B cell (primary cell): ENCODE measurements around the gene JAKMIP2. TPM values are rescaled to one million over a fixed set of nuclear protein-coding genes. Genes with fewer than 3 reads are reported as not detected.

ENCODE experiments used
- ATAC-seq: fragments of 200-7000 bp; cut with Tn5 transposase; one replicate; pipeline ENCODE4 v1.10.0; 2021; ENCODE audit warnings: low read depth, mild to moderate bottlenecking, moderate number of reproducible peaks, moderate library complexity
- CTCF ChIA-PET: fragments of 350-600 bp; sonication (Branson Sonifier 250); formaldehyde crosslinking; loops from one replicate; lab custom pipeline; 2021; ENCODE audit warnings: antibody characterized with exemption, inconsistent platforms; lab: Charles Lee
- POLR2A ChIA-PET: fragments of 350-600 bp; sonication (Branson Sonifier 250); formaldehyde crosslinking; loops from one replicate; lab custom pipeline; 2021; ENCODE audit warnings: antibody characterized with exemption; lab: Charles Lee
- DNase-seq: peaks from one replicate; pipeline ENCODE4 v3.0.0; 2013
- H2AFZ ChIP-seq: 2 replicates; pipeline ENCODE4 v1.6.1; 2012; ENCODE audit warnings: mild to moderate bottlenecking, low read depth, low read length; ENCODE audit not compliant: insufficient read depth, poor library complexity, severe bottlenecking
- H3K27ac ChIP-seq, 2 donors: 1 replicate in 1 of 2; 2 replicates in 1 of 2; pipeline ENCODE4 v1.5.1; 2012 to 2013; ENCODE audit warnings: low read length in 2 of 2, mild to moderate bottlenecking in 2 of 2, moderate library complexity in 1 of 2
- H3K27me3 ChIP-seq, 4 experiments: fragments of 200-600 bp in 1 of 4; sonication (generic) in 1 of 4; replicated peaks in 1 of 4; 1 replicate in 2 of 4; 2 replicates in 2 of 4; pipeline versions ENCODE4 v1.6.1 to v1.7.0; 2013 to 2016; ENCODE audit warnings: low read length in 3 of 4, mild to moderate bottlenecking in 2 of 4, mixed read lengths in 1 of 4, moderate library complexity in 1 of 4; ENCODE audit not compliant: insufficient read depth in 4 of 4, control insufficient read depth in 3 of 4; ENCODE audit errors: control extremely low read depth in 1 of 4
- H3K36me3 ChIP-seq, 2 experiments: replicated peaks in 1 of 2; 1 replicate in 1 of 2; 2 replicates in 1 of 2; pipeline versions ENCODE4 v1.6.1 to v1.7.1; 2013; ENCODE audit warnings: low read length in 1 of 2; ENCODE audit not compliant: insufficient read depth in 2 of 2, control insufficient read depth in 1 of 2; ENCODE audit errors: control extremely low read depth in 1 of 2, extremely low read depth in 1 of 2
- H3K4me1 ChIP-seq, 2 donors: fragments of 200-600 bp in 1 of 2; sonication (generic) in 1 of 2; 1 replicate in 1 of 2; 2 replicates in 1 of 2; pipeline versions ENCODE4 v1.5.1 to v1.6.1; 2013 to 2017; ENCODE audit warnings: low read length in 2 of 2; ENCODE audit not compliant: control insufficient read depth in 2 of 2, insufficient read depth in 2 of 2
- H3K4me2 ChIP-seq: replicated peaks from 2 replicates; pipeline ENCODE3; 2012; ENCODE audit warnings: mild to moderate bottlenecking, low read depth, low read length; ENCODE audit not compliant: poor library complexity, severe bottlenecking
- H3K4me3 ChIP-seq, 5 experiments: fragments of 200-600 bp in 1 of 5; sonication (generic) in 1 of 5; 1 replicate in 3 of 5; 2 replicates in 2 of 5; pipeline versions ENCODE4 v1.5.1 to v1.7.0; 2011 to 2016; ENCODE audit warnings: low read length in 4 of 5, mild to moderate bottlenecking in 4 of 5, low read depth in 2 of 5, control low read depth in 1 of 5, moderate library complexity in 1 of 5; ENCODE audit not compliant: insufficient read depth in 1 of 5; ENCODE audit errors: control extremely low read depth in 1 of 5, extremely low read depth in 1 of 5
- H3K79me2 ChIP-seq: fragments of 200-600 bp; sonication (generic); one replicate; pipeline ENCODE4 v1.6.0; 2016; ENCODE audit warnings: low read length; ENCODE audit not compliant: control insufficient read depth, insufficient read depth
- H3K9ac ChIP-seq: fragments of 200-600 bp; sonication (generic); 2 replicates; pipeline ENCODE4 v1.6.1; 2017; ENCODE audit warnings: mild to moderate bottlenecking, low read length, moderate library complexity
- H3K9me3 ChIP-seq, 3 donors: one replicate each; pipeline versions ENCODE4 v1.6.1 to v1.7.1; 2013; ENCODE audit warnings: low read length in 2 of 3; ENCODE audit not compliant: control insufficient read depth in 2 of 3, insufficient read depth in 1 of 3; ENCODE audit errors: control extremely low read depth in 1 of 3
- H4K20me1 ChIP-seq: 2 replicates; pipeline ENCODE4 v1.6.0; 2012; ENCODE audit warnings: mild to moderate bottlenecking, low read length; ENCODE audit not compliant: insufficient read depth, control insufficient read depth, poor library complexity, severe bottlenecking
- H3K27ac Mint-ChIP-seq: one replicate; pipeline ENCODE4 v1.8.0; 2021; ENCODE audit warnings: mixed read lengths
- H3K27me3 Mint-ChIP-seq: one replicate; pipeline ENCODE4 v1.8.0; 2021; ENCODE audit warnings: mixed read lengths
- H3K4me1 Mint-ChIP-seq: one replicate; pipeline ENCODE4 v1.8.0; 2021; ENCODE audit warnings: mixed read lengths
- H3K4me3 Mint-ChIP-seq: one replicate; pipeline ENCODE4 v1.8.0; 2021; ENCODE audit warnings: mixed read lengths
- H3K9me3 Mint-ChIP-seq: one replicate; pipeline ENCODE4 v1.8.0; 2022; ENCODE audit warnings: mixed read lengths; ENCODE audit not compliant: insufficient read depth
- CTCF ChIP-seq: fragments of 200-600 bp; IDR thresholded peaks from one replicate; pipeline ENCODE4 v1.8.0; 2022; ENCODE audit warnings: antibody characterized with exemption, mild to moderate bottlenecking
- EZH2 ChIP-seq: IDR thresholded peaks from 2 replicates; pipeline ENCODE4 v1.6.1; 2012; ENCODE audit warnings: borderline replicate concordance, low read depth, mild to moderate bottlenecking, moderate library complexity, low read length; ENCODE audit not compliant: insufficient read depth, poor library complexity, severe bottlenecking
- WGBS: methylation state at CpG from one replicate; pipeline ENCODE4 v1.1.5; 2013; ENCODE audit warnings: missing lambda C conversion rate; ENCODE audit not compliant: insufficient coverage; 5-methylcytosine and 5-hydroxymethylcytosine counted together
- intact Hi-C: fragments of 100-400 bp; cut with micrococcal nuclease; formaldehyde crosslinking; loops from one replicate; pipeline ENCODE4 v1.10.0; 2022
- polyA plus RNA-seq: library from polyadenylated mRNA; depleted of rRNA; stranded (reverse); fragments of >200 nt; gene quantifications from 2 replicates; pipeline ENCODE4 v1.2.3, GENCODE V29; 2012
- total RNA-seq, 2 donors: library from RNA; stranded (reverse); fragments of 120-200 nt in 1 of 2; gene quantifications; 1 replicate in 1 of 2; 2 replicates in 1 of 2; pipeline versions ENCODE4 v1.2.3 to v1.2.4, GENCODE V29; 2013 to 2022

JAKMIP2 gene
- total and polyA plus RNA-seq, 2 donors (not counting 1 experiment from before 2014, with no cell fraction given), result 0.24 to 4.1 TPM

- Mint-ChIP-seq H3K27me3 (no peaks in the 10 kb centered on the region), H3K4me1 (no peaks in the 10 kb centered on the region), H3K9me3 (no peaks in the 10 kb centered on the region), H3K27ac (no peak overlapping the region), H3K4me3 (no peak overlapping the region)
- TF ChIP-seq EZH2, result no peak
- no peak for TF ChIP-seq CTCF
- H3K27ac ChIP-seq, result no peak overlapping the region
- H3K9me3 ChIP-seq, result no peaks in the 10 kb centered on the region
- H3K9ac ChIP-seq, result no peak overlapping the region
- WGBS, result 100% methylated on average over 1 of the region's 3 CpGs
- ChIA-PET CTCF (no interaction called here), POLR2A (no interaction called here)
- no peaks in the 10 kb centered on the region for H3K27me3 ChIP-seq
- intact Hi-C loops, result no loop called here
- no peak overlapping the region for H2AFZ ChIP-seq
- ATAC-seq (no peak), DNase-seq (no peak)
- no peak overlapping the region for H3K4me2 ChIP-seq
- no peaks in the 10 kb centered on the region for H3K79me2 ChIP-seq
- H3K4me3 ChIP-seq, result no peak overlapping the region
- H4K20me1 ChIP-seq, result no peaks in the 10 kb centered on the region
- H3K4me1 ChIP-seq, result no peaks in the 10 kb centered on the region
- H3K36me3 ChIP-seq, result peaks cover 0 to 1% of the 10 kb centered on the region in 2 experiments
These were observed 29.8 kb downstream of the JAKMIP2 start for GRCh38 chr5:147752666-147753290.

GRCh38 chr5:147752033-147752432 is 30.5 kb downstream of the JAKMIP2 start:
- H3K27me3 Mint-ChIP-seq, result no peaks in the 10 kb centered on the region
- Histone ChIP-seq H2AFZ (no peak overlapping the region), H3K27me3 (no peaks in the 10 kb centered on the region), H3K4me2 (no peak overlapping the region), H3K36me3 (peaks cover 0 to 1% of the 10 kb centered on the region in 2 experiments), H4K20me1 (no peaks in the 10 kb centered on the region), H3K4me3 (no peak overlapping the region), H3K27ac (no peak overlapping the region), H3K4me1 (no peaks in the 10 kb centered on the region), H3K9ac (no peak overlapping the region), H3K9me3 (no peaks in the 10 kb centered on the region), H3K79me2 (no peaks in the 10 kb centered on the region)
- ATAC-seq, result no peak
- POLR2A ChIA-PET, result no interaction called here
- CTCF ChIA-PET, result no interaction called here
- no peak for DNase-seq
- H3K27ac Mint-ChIP-seq, result no peak overlapping the region
- TF ChIP-seq EZH2, result no peak
- TF ChIP-seq CTCF, result no peak
- no peaks in the 10 kb centered on the region for H3K4me1 Mint-ChIP-seq
- intact Hi-C loops, result no loop called here
- WGBS, result 100% methylated on average over 1 of the region's 2 CpGs
- H3K4me3 Mint-ChIP-seq, result no peak overlapping the region
- no peaks in the 10 kb centered on the region for H3K9me3 Mint-ChIP-seq
